Measurements from ENCODE around the gene ADCY7. TPM values are rescaled to one million over a fixed set of nuclear protein-coding genes. Genes with fewer than 3 reads are reported as not detected.
A peak's percentile ranks its signal among the peaks of the same experiment; 100 is the strongest.
"Not testable (repeated sequence)": the region's sequence is repeated elsewhere in the genome, so short reads cannot be mapped to it uniquely, and the experiment has no call there.

ADCY7 gene
- total RNA-seq, 1 experiment from 2014 or later, result 1.0 TPM

GRCh38 chr16:50334106-50334975, 68.0 kb downstream of the ADCY7 start:
- DNase-seq (ENCODE audit: low spot score), result no peak

- DNase-seq (ENCODE audit: low spot score), result no peak
These were observed 69.0 kb downstream of the ADCY7 start for GRCh38 chr16:50335196-50335958.

GRCh38 chr16:50336884-50337283, 70.5 kb downstream of the ADCY7 start:
- DNase-seq (ENCODE audit: low spot score), result no peak

GRCh38 chr16:50338371-50339231, 72.2 kb downstream of the ADCY7 start:
- DNase-seq (ENCODE audit: low spot score), result no peak

GRCh38 chr16:50340578-50340977, 74.2 kb downstream of the ADCY7 start:
- DNase-seq (ENCODE audit: low spot score), result no peak

- DNase-seq (ENCODE audit: low spot score), result not testable (repeated sequence)
These were observed 77.2 kb downstream of the ADCY7 start for GRCh38 chr16:50343566-50343965.

GRCh38 chr16:50345210-50345609, 78.9 kb downstream of the ADCY7 start:
- DNase-seq (ENCODE audit: low spot score), result not testable (repeated sequence)

GRCh38 chr16:50351116-50351515, 84.8 kb downstream of the ADCY7 start:
- DNase-seq (ENCODE audit: low spot score), result no peak

- no peak for DNase-seq (ENCODE audit: low spot score)
These were observed 85.6 kb downstream of the ADCY7 start for GRCh38 chr16:50351952-50352351.

GRCh38 chr16:50354082-50354481, 87.7 kb downstream of the ADCY7 start:
- DNase-seq (ENCODE audit: low spot score), result no peak

GRCh38 chr16:50354629-50355456, 88.5 kb downstream of the ADCY7 start:
- peak; percentile 16 for DNase-seq (ENCODE audit: low spot score)

GRCh38 chr16:50359626-50360025, 93.3 kb downstream of the ADCY7 start:
- no peak for DNase-seq (ENCODE audit: low spot score)

- DNase-seq (ENCODE audit: low spot score), result no peak
These were observed 93.9 kb downstream of the ADCY7 start for GRCh38 chr16:50360033-50360778.

- no peak for DNase-seq (ENCODE audit: low spot score)
These were observed 94.4 kb downstream of the ADCY7 start for GRCh38 chr16:50360779-50361178.

GRCh38 chr16:50363656-50364055, 97.3 kb downstream of the ADCY7 start:
- DNase-seq (ENCODE audit: low spot score), result no peak

- no peak for DNase-seq (ENCODE audit: low spot score)
These were observed 99.6 kb downstream of the ADCY7 start for GRCh38 chr16:50365791-50366575.

Measured in HT-29 (cell line).